C1 segment of cervical spinal cord (tissue), 14 donors: ENCODE data around the gene WDR49.

Source experiments
- DNase-seq, 14 donors: peaks; one replicate each; lab custom pipeline; 2025; lab: John Stamatoyannopoulos, UW

Gene WDR49

DNA sequence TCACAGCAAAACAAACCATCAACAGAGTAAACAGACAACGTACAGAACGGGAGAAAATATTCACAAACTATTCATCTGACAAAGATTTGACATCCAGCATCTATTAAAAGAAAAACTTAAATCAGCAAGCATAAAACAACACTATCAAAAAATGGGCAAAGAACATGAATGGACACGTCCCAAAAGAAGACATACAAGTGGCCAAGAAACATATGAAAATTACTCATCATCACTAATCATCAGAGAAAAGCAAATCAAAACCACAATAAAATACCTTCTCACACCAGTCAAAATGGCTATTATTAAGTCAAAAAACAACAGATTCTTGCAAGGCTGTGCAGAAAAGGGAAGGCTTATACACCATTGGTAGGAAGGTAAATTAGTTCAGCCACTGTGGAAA, 166.2 kb downstream of the WDR49 start:
- DNase-seq, result no peak

DNA sequence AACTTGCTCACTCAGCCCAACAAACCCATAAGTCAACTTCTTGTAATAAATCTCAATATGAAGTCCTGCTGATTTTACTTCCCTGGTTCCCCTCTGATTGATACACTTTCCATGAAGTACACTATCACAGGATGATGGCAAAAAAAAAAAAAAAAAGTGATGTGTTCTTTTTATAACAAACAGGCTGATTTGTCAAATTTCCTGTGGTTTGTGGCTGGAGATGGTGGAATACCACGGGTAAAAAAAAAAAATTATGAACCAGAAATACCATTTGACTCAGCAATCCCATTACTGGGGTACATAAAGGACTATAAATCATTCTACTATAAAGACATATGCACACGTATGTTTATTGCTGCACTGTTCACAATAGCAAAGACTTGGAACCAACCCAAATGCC, 169.2 kb downstream of the WDR49 start:
- no peak for DNase-seq

- DNase-seq, result no peak
These were observed 169.8 kb downstream of the WDR49 start for GRCh38 chr3:167483708-167484475.

DNA sequence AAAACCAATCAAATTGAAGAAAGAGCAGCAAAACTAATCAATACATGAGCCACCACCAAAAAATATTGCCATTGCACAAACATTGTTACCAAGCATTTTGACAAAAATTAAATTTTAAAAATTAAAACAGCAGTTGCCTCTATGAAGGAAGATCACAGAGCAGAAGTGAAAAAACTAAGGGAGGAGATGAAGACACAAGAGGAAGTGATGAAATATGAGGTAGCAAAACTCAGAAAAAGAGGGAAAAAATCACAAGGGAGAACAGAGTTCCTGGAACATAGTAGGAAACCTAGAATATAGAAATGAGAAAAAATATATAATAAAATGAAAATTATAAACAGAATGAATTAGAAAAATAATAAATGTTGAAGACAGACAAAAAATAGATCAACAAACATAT, 172.6 kb downstream of the WDR49 start:
- DNase-seq, result no peak

DNA sequence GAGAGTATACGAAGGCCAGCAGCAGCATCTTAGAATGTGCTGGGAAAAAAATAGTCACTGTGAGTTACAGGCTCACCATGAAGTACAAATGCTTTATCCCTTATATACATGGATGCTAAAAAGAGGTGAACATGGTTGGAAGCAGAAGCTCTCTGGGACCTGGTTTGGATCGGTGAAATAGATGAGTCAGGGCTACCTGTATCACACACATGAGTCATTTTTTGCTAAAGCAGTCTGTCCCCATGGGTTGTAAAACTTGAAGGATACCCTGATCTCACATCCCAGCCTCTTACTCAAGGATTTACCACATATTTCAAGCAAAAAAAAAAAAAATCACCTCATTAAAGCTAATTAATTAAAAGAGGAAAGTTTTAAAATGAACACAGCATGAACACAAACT, 173.0 kb downstream of the WDR49 start:
- no peak for DNase-seq

DNA sequence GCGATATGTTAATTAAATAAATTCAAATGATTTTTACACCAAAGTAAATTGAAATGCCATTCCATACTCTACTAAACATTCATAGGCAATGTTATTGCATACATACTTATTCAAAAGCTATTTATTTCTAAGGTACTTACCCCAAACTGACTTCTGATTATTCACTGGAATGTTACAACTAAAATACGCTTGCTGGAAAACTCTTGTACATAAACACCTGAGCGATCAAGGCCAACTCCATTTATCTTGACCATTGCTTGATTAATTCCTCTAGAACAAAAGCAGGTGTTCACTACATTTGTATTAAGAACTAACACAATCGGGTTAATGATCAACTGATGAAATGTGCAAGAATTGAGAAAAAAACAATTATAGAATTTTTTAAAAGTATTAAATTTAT, 179.9 kb downstream of the WDR49 start, which contains the start of gene SERPINI2:
SERPINI2 (minus strand) TSS at position 180 of the 400 bp plus-strand sequence. CDS start 2,208 bp downstream, outside the sequence.
- DNase-seq, result no peak

GRCh38 chr3:167469381-167469780, 184.4 kb downstream of the WDR49 start:
- no peak for DNase-seq

DNA sequence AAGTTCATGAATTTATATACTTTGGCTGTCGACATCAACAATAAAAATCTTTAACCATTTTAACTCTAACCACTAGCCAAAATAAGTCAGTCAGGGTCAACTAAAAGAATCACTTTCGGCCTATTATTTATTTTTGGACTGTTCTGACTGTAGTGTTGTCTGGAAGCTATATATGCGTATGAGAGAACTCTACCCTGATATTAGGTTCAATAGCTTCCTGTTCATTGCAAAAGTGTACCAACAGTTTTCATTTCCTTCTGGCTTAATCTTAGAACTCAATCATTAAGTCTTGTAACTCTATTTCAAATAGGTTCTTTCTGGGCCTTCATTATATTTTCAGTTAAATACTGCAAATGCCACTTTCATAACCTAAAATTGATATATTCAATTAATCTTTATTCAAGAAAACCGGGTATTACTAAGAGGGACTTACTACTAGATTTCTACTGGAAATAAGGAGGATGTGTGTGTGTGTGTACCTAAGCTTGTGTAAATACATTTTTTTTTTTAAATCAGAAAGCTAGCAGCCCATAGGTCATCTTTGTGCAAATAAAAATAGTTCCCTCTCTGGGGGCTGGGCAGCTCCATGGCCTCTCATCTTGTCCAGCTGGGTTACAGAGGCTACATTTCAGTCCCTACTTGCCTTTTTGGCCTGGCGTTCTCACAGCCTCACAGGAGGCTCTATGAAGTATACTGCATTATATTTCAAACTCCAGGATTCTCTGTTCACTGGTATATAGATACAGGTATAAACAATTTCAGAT, 185.7 kb downstream of the WDR49 start:
- no peak for DNase-seq

GRCh38 chr3:167466966-167467365, 186.8 kb downstream of the WDR49 start:
- no peak for DNase-seq

DNA sequence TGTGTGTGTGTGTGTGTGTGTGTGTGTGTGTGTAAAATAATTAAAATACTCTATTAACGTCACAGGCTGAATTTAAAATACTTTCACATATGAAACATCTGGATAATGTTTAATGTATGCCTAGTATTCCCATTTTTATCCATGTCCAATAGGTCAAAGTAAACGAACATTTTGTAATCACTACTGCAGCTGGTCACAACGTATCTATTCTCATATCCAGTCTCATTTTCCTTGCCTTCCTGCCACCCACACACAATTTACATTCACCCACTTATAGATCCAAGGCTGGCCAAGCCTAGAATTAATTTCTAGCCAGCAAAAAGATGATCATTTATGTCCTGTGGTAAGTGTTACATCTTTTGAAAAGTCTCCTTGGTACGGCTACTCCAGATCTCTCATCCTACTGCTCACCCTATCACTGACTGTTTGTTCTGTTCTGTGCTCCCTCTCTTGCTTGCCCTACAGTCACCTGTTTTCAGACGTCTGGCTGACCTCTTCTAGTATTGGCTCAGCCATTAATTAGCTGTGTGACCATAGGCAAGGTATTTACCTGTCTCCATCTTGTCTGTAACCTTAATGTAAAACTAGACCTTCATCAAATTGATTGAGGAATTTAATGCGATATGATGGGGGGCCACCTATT, 197.5 kb downstream of the WDR49 start:
- DNase-seq, result no peak

DNA sequence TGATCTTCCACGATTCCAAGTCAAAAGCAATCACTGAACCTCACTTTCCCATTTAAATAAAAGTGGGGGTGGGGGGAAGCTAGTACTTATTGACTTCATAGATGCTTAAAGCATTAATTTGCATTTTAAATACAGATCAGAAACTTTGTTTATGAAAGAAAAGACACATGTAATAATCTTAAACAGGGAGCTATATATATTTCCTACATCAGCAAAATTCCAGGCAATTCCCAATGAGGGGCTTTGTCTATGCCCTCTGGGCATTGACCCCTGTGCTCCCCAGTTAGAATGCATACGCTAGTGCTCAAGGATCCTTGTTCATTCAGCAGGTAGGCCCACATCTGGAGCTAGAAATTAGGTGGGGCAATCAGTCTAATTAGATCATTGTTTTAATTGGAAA, 199.9 kb downstream of the WDR49 start:
- DNase-seq, result no peak

DNA sequence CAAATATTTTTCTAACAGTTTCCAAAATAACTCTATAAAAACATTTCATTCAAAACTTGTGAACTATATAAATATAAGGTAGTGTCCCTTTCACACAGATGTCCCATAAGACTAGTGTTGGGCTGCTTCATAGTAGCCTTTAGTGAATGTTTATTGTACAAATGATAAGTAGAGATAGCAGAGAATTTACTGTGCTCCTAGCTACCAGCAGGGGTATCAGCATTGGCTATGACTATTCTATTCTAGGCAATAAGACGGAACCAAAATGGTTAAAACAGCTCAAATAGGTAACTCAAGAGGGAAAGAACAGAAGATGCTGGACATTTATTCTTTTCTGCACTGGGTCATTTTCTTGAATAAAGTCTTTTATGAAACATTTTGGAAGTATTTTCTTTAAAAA, 202.5 kb downstream of the WDR49 start:
- no peak for DNase-seq

- DNase-seq, result no peak
These were observed 203.1 kb downstream of the WDR49 start for GRCh38 chr3:167450675-167451074.

DNA sequence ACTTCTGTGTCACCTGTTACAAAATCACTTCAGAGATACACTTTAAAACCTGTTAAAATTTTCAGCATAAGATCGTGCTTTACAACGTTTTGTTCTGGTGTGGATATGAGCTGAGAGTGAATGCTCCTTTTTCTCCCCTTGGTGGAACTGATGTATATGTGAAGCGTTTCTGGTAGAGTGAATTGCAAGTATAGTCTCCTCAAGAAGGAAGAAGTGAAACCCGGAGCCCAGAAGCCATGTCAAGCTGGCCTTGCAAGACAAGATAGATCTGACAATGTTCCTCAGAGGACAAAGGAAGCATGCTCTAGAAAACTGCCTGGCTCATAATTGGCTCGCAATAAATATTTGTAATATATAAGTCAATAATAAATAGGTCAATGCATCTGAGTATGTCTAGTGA, 203.5 kb downstream of the WDR49 start:
- no peak for DNase-seq

- no peak for DNase-seq
These were observed 208.3 kb downstream of the WDR49 start for GRCh38 chr3:167445491-167445890.

- DNase-seq, result no peak
These were observed 212.5 kb downstream of the WDR49 start for GRCh38 chr3:167441256-167441655.

GRCh38 chr3:167437428-167438139, 216.2 kb downstream of the WDR49 start:
- DNase-seq, result no peak
